NB4 (cell line): ENCODE results near the gene DLX5.

Source experiments
- DNase-seq: peaks from one replicate; pipeline ENCODE4 v3.0.0; 2010; ENCODE audit warnings: low read depth
- H3K4me3 ChIP-seq: one replicate; pipeline ENCODE4 v1.5.1; 2011; ENCODE audit warnings: mild to moderate bottlenecking, low read depth, low read length, moderate library complexity
- MYC ChIP-seq: IDR thresholded peaks from 2 replicates; pipeline ENCODE4 v1.6.1; 2011; ENCODE audit warnings: low read depth, low read length
- POLR2A ChIP-seq: IDR thresholded peaks from 2 replicates; pipeline ENCODE4 v1.6.1; 2011; ENCODE audit warnings: mild to moderate bottlenecking; ENCODE audit not compliant: insufficient read length; ENCODE audit errors: extremely low read depth
- TF ChIP-seq, protein P1 (sequence below): IDR thresholded peaks from 2 replicates; pipeline ENCODE4 v1.6.1; 2011; ENCODE audit warnings: low read depth, low read length
- TF ChIP-seq, protein P2 (sequence below): IDR thresholded peaks from one replicate; pipeline ENCODE4 v1.5.1; 2012; ENCODE audit warnings: low read depth, low read length

Gene DLX5

DNA sequence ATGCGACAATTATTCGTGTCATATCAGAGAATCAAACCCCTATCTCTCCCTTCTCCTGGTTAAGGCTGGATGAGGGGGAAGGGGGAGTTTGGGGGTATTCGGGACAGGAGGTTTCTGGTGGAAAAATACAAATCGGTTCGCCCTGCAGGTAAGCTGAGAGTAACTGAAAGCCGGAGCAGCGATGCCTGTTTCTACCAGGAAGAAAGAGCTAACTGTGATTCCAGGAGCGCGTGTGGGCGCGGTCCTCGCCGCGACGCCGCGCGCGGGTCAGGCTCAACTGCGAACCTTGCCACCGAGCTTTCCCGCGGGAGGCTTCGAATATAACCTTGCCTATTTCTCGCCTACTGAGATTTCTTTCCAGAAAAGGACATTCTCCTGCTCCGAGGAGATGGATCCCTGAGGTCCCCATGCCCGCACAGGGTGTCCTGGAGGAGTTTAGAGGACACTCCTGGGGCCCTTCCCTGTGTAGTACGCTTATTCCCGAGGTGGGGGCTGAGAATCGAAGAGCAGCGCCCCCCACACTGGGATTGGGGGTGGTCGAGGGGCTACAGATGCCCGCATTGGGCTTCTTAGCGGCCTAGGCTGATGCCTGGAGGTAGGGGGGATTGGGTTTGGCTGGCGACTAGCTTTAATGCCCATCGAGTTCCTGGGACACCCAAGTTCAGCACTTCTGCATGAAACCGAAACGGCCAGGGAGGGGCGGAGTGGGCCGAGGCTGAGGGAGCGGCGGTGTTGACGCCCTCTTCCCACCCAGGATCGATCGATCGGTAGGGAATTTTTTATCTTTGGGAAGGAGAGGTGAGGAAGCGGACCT is 32.2 kb downstream of the DLX5 start:
- H3K4me3 ChIP-seq: no peak overlapping the region
- DNase-seq: no peak
- TF ChIP-seq POLR2A (no peak), MYC (no peak)
- TF ChIP-seq, protein P1, sequence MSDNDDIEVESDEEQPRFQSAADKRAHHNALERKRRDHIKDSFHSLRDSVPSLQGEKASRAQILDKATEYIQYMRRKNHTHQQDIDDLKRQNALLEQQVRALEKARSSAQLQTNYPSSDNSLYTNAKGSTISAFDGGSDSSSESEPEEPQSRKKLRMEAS: no peak
- TF ChIP-seq, protein P2, sequence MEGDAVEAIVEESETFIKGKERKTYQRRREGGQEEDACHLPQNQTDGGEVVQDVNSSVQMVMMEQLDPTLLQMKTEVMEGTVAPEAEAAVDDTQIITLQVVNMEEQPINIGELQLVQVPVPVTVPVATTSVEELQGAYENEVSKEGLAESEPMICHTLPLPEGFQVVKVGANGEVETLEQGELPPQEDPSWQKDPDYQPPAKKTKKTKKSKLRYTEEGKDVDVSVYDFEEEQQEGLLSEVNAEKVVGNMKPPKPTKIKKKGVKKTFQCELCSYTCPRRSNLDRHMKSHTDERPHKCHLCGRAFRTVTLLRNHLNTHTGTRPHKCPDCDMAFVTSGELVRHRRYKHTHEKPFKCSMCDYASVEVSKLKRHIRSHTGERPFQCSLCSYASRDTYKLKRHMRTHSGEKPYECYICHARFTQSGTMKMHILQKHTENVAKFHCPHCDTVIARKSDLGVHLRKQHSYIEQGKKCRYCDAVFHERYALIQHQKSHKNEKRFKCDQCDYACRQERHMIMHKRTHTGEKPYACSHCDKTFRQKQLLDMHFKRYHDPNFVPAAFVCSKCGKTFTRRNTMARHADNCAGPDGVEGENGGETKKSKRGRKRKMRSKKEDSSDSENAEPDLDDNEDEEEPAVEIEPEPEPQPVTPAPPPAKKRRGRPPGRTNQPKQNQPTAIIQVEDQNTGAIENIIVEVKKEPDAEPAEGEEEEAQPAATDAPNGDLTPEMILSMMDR: no peak

DNA sequence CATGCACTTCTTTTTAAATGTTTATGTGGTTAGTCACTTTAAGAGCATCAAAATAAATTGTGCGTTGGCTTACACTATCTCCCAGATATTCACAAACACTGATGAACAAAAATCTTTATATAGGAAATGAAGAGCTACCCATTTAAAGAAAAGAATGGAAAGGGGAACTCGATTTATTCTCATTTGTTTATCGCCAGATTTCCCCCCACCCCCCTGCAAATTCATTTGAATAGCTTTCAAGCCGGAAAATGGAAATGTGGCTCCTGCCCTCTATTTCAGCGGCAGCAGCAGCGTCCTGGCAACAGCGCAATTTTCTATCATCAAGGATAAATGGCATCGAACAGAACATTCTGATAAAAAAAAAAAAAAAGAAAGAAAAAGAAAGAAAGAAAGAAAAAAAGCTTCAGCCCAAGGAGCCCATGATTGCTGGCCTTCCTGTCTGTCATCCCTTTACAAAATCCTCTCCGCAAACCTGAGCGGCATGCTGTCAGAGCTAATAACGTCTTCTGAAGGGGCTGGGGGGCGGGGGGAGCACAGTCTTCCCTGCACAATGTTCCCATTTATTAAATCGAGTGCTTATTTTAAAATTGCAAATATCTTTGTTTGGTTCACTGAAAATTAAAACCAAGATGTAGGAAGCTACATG is 33.0 kb downstream of the DLX5 start:
- DNase-seq: no peak
- H3K4me3 ChIP-seq: no peak overlapping the region

DNA sequence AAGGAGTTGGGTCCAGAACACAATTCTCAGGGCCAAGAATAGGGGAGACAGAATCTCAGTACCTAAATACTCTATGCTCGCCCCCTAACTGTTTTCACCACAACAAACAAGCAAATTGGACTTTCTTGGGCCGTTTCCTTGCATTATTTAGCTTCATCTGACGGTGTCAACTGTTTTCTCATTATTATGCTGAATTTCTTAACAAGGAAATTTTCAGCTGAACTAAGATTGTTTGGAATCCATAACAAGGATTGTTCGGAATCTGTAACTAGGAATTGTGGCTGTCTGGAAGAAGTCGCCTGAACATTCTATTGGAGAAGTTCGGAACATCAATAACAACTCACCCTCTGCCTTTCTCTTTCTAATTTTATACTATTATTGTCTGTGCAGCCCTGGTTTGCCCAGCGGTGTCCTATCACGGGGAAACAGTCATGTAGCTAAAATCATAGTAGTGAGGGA is 34.7 kb downstream of the DLX5 start:
- TF ChIP-seq POLR2A: no peak
- TF ChIP-seq, protein P1: no peak
- TF ChIP-seq, protein P2: no peak
- TF ChIP-seq MYC: no peak
- DNase-seq: no peak
- no peak overlapping the region for H3K4me3 ChIP-seq

More for the DNA sequence above, 33.0 kb downstream of the DLX5 start:
- TF ChIP-seq, protein P2: no peak
- TF ChIP-seq, protein P1: no peak
- no peak for TF ChIP-seq MYC

DNA sequence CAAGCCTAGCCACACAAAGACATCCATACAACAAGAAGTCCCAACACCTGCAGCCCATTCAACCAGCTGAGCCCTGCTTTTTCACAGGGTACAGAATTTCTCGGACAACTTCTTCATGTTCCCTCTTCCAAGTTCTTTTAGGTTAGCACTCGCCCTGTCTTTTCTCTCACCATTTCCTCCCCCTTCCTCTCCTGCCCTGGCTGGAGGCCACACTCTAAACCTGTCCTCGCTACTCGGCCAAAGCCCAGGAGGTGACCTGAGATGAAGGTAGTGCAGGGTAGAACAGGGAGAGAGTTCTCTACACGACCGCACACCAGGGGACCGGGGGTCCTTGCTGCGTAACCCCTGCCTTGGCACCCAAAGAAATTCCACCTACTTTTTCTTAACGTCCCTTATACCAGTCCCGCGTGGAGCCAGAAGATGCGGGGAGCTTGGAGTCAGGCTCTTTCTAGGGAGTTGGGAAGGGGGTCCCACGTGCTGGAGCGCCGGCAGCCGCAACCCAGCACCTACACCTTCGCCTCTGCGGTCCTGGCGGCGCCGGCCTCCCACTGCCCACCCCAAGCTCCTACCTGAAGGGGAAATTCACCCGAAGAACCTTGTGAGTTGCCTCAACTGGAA is 35.3 kb downstream of the DLX5 start:
- DNase-seq: no peak
- TF ChIP-seq, protein P1: no peak
- TF ChIP-seq MYC (no peak), POLR2A (no peak)
- TF ChIP-seq, protein P2: no peak

DNA sequence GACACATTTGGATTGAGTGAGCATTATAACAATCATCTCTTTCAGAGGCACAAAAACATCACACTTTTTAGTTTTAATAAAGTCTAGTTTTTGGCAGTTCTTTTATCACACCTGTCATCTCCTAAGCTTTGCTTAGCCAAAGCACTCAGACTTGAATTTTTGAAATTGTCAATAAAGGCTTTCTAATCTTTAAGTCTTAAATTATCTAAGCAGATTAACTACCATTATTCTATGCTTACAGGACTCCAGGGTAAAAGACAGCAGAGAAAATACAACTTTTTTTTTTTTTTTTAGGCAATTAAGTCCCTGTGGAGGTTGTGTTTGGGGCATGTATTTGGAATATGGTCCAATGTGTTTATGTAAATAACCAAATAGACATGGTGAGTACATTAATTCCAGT is 36.9 kb downstream of the DLX5 start:
- DNase-seq: no peak
- no peak for TF ChIP-seq MYC
- TF ChIP-seq POLR2A: no peak
- TF ChIP-seq, protein P1: no peak
- TF ChIP-seq, protein P2: no peak
- H3K4me3 ChIP-seq: no peak overlapping the region

More for the DNA sequence above, 35.3 kb downstream of the DLX5 start:
- H3K4me3 ChIP-seq: no peak overlapping the region
